Left cardiac atrium (tissue), 4 donors: ENCODE data around the gene YY1AP1. TPM values are rescaled to one million over a fixed set of nuclear protein-coding genes. Genes with fewer than 3 reads are reported as not detected.
A peak's percentile ranks its signal among the peaks of the same experiment; 100 is the strongest.
"Not testable (repeated sequence)": the region's sequence is repeated elsewhere in the genome, so short reads cannot be mapped to it uniquely, and the experiment has no call there.

ENCODE experiments used
- ATAC-seq, 2 donors: fragments of 200-7000 bp; cut with Tn5 transposase; one replicate each; pipeline ENCODE4 v1.9.1; 2020; ENCODE audit warnings: mild to moderate bottlenecking in 2 of 2, moderate library complexity in 2 of 2
- DNase-seq: peaks from one replicate; pipeline ENCODE4 v3.0.0-alpha.2; 2020
- intact Hi-C, 2 donors: fragments of 100-400 bp; cut with DNase I; formaldehyde crosslinking; loops; one replicate each; pipeline versions ENCODE4 v1.14.1 to v1.15.1; 2022 to 2023
- total RNA-seq, 2 donors: library from RNA; stranded (reverse); fragmentation: NEBNext Ultra II Directional; extraction: Animal tissue kit (Norgen Biotek cat#: 25700); gene quantifications; one replicate each; pipeline ENCODE4 v1.2.1, GENCODE V29; 2021
- donor health status: DM: no; HTN: yes; CAD: no.
- donor health status: DM: no; HTN: yes; CAD: no; lungs with severe emphysema.
- donor health status: DM: yes; HTN: yes; CAD: no.
- donor health status: Dilated cardiomyopathy.

The YY1AP1 gene
- total RNA-seq, 2 donors from 2014 or later: 47.5 to 63.7 TPM

GRCh38 chr1:155698382-155699038 lies 9.9 kb upstream of the YY1AP1 start:
- intact Hi-C loops: no loop called here
- no peak for ATAC-seq

GRCh38 chr1:155697616-155698015 lies 9.0 kb upstream of the YY1AP1 start:
- intact Hi-C loops, ATAC-seq, DNase-seq: not testable (repeated sequence)

More at GRCh38 chr1:155698382-155699038, 9.9 kb upstream of the YY1AP1 start:
- DNase-seq: no peak

GRCh38 chr1:155697046-155697445 lies 8.5 kb upstream of the YY1AP1 start:
- ATAC-seq: no peak
- intact Hi-C loops: no loop called here
- no peak for DNase-seq

- ATAC-seq (no peak), DNase-seq (no peak)
- intact Hi-C loops: no loop called here
These were observed 8.0 kb upstream of the YY1AP1 start for GRCh38 chr1:155696524-155696923.

- intact Hi-C loops: no loop called here
- DNase-seq (no peak), ATAC-seq (no peak)
These were observed 7.0 kb upstream of the YY1AP1 start for GRCh38 chr1:155695608-155696007.

GRCh38 chr1:155695072-155695471 lies 6.5 kb upstream of the YY1AP1 start:
- DNase-seq (no peak), ATAC-seq (peak in 1 of 2 donors; percentile 40)
- intact Hi-C loops: no loop called here

GRCh38 chr1:155694167-155694566 lies 5.6 kb upstream of the YY1AP1 start:
- DNase-seq (no peak), ATAC-seq (no peak)
- intact Hi-C loops: no loop called here

GRCh38 chr1:155691992-155692528 lies 3.5 kb upstream of the YY1AP1 start:
- no peak for ATAC-seq
- intact Hi-C loops: no loop called here
- DNase-seq: no peak

- ATAC-seq, intact Hi-C loops, DNase-seq: not testable (repeated sequence)
These were observed 570 bp upstream of the YY1AP1 start, which contains the start of gene DAP3 for GRCh38 chr1:155689081-155689607. Gene DAP3 (plus strand): TSS chr1:155689091. CDS start chr1:155709780, 20,689 bp downstream.

- ATAC-seq: peak; percentile 51 to 54
- intact Hi-C loops, DNase-seq: not testable (repeated sequence)
These were observed 760 bp downstream of the YY1AP1 start for GRCh38 chr1:155687705-155688323.

GRCh38 chr1:155681776-155682175 lies 6.8 kb downstream of the YY1AP1 start:
- no peak for DNase-seq
- ATAC-seq: no peak
- intact Hi-C loops: no loop called here

- intact Hi-C loops: no loop called here
- ATAC-seq (no peak), DNase-seq (no peak)
These were observed 8.0 kb downstream of the YY1AP1 start for GRCh38 chr1:155680531-155680930.

GRCh38 chr1:155678992-155679391 lies 9.6 kb downstream of the YY1AP1 start:
- DNase-seq, ATAC-seq, intact Hi-C loops: not testable (repeated sequence)

- intact Hi-C loops: no loop called here
- no peak for ATAC-seq
These were observed 10.5 kb downstream of the YY1AP1 start for GRCh38 chr1:155678027-155678426.

GRCh38 chr1:155673003-155673402 lies 15.6 kb downstream of the YY1AP1 start:
- no peak for ATAC-seq
- intact Hi-C loops: no loop called here
- DNase-seq: no peak

More at GRCh38 chr1:155678027-155678426, 10.5 kb downstream of the YY1AP1 start:
- DNase-seq: no peak

- ATAC-seq (no peak), DNase-seq (no peak)
- intact Hi-C loops: no loop called here
These were observed 16.8 kb downstream of the YY1AP1 start for GRCh38 chr1:155671750-155672149.

- no peak for ATAC-seq
These were observed 19.1 kb downstream of the YY1AP1 start for GRCh38 chr1:155669233-155670162.

GRCh38 chr1:155661239-155661638 lies 27.3 kb downstream of the YY1AP1 start:
- ATAC-seq, intact Hi-C loops, DNase-seq: not testable (repeated sequence)

More at GRCh38 chr1:155669233-155670162, 19.1 kb downstream of the YY1AP1 start:
- intact Hi-C loops: no loop called here
- no peak for DNase-seq

GRCh38 chr1:155657463-155657862 lies 31.1 kb downstream of the YY1AP1 start:
- DNase-seq: no peak
- intact Hi-C loops: no loop called here
- no peak for ATAC-seq
